Neural crest cell (in vitro differentiated cells): Measurements from ENCODE around the gene SOX12. TPM values are rescaled to one million over a fixed set of nuclear protein-coding genes. Genes with fewer than 3 reads are reported as not detected.
A peak's percentile ranks its signal among the peaks of the same experiment; 100 is the strongest.

Source experiments
- DNase-seq: peaks from one replicate; pipeline ENCODE4 v3.0.0; 2021; ENCODE audit warnings: low read depth, mixed read lengths, low spot score
- H3K27ac Mint-ChIP-seq: one replicate; pipeline ENCODE4 v1.8.0; 2021; ENCODE audit warnings: mild to moderate bottlenecking, mixed read lengths; ENCODE audit not compliant: unreplicated experiment
- H3K27me3 Mint-ChIP-seq: 2 replicates; pipeline ENCODE4 v1.8.0; 2021; ENCODE audit warnings: low read depth, mild to moderate bottlenecking, mixed read lengths
- H3K36me3 Mint-ChIP-seq: 2 replicates; pipeline ENCODE4 v1.8.0; 2021; ENCODE audit warnings: low read depth, mild to moderate bottlenecking, mixed read lengths
- H3K4me1 Mint-ChIP-seq: 2 replicates; pipeline ENCODE4 v1.8.0; 2021; ENCODE audit warnings: mixed read lengths
- H3K4me3 Mint-ChIP-seq: one replicate; pipeline ENCODE4 v1.8.0; 2021; ENCODE audit warnings: mild to moderate bottlenecking, mixed read lengths
- H3K9me3 Mint-ChIP-seq: 2 replicates; pipeline ENCODE4 v1.8.0; 2021; ENCODE audit warnings: mixed read lengths
- CTCF ChIP-seq: fragments of 200-600 bp; sonication (generic); conservative IDR thresholded peaks from 2 replicates; pipeline ENCODE4 v1.5.0; 2021; ENCODE audit warnings: antibody characterized with exemption, mild to moderate bottlenecking
- total RNA-seq: library from RNA; stranded (reverse); gene quantifications from 2 replicates; pipeline ENCODE4 v1.2.1, GENCODE V29; 2021

SOX12 gene
- total RNA-seq, 1 donor from 2014 or later = 88.7 TPM

- Mint-ChIP-seq H3K27ac (peak overlapping the region; percentile 47), H3K36me3 (no peaks in the 10 kb centered on the region), H3K9me3 (no peaks in the 10 kb centered on the region), H3K4me1 (peaks cover 11% of the 10 kb centered on the region), H3K27me3 (peaks cover 2% of the 10 kb centered on the region), H3K4me3 (no peak overlapping the region)
- no peak for TF ChIP-seq CTCF
- no peak for DNase-seq
These were observed 37.2 kb downstream of the SOX12 start for GRCh38 chr20:362271-363254.

GRCh38 chr20:363319-364078 lies 38.1 kb downstream of the SOX12 start:
- Mint-ChIP-seq H3K4me3 (no peak overlapping the region), H3K9me3 (no peaks in the 10 kb centered on the region), H3K4me1 (peaks cover 11% of the 10 kb centered on the region), H3K36me3 (no peaks in the 10 kb centered on the region), H3K27me3 (peaks cover 2% of the 10 kb centered on the region), H3K27ac (no peak overlapping the region)
- TF ChIP-seq CTCF = no peak
- no peak for DNase-seq

GRCh38 chr20:364905-365794 lies 39.8 kb downstream of the SOX12 start:
- H3K9me3 Mint-ChIP-seq = no peaks in the 10 kb centered on the region
- no peaks in the 10 kb centered on the region for H3K36me3 Mint-ChIP-seq
- H3K4me1 Mint-ChIP-seq = peaks cover 11% of the 10 kb centered on the region
- TF ChIP-seq CTCF = no peak
- no peak for DNase-seq
- peaks cover under 1% of the 10 kb centered on the region for H3K27me3 Mint-ChIP-seq
- peak overlapping the region; percentile 22 for H3K27ac Mint-ChIP-seq
- no peak overlapping the region for H3K4me3 Mint-ChIP-seq

GRCh38 chr20:366041-366718 lies 40.8 kb downstream of the SOX12 start:
- no peak for DNase-seq
- Mint-ChIP-seq H3K4me3 (no peak overlapping the region), H3K9me3 (no peaks in the 10 kb centered on the region), H3K36me3 (no peaks in the 10 kb centered on the region), H3K27ac (no peak overlapping the region), H3K27me3 (no peaks in the 10 kb centered on the region), H3K4me1 (peaks cover 9% of the 10 kb centered on the region)
- TF ChIP-seq CTCF = no peak
